CD4-positive, alpha-beta T cell treated with Interleukin-6 for 4 hours (primary cell): ENCODE measurements around the gene CDKN2AIP.
A peak's percentile ranks its signal among the peaks of the same experiment; 100 is the strongest.
"Not testable (repeated sequence)": the region's sequence is repeated elsewhere in the genome, so short reads cannot be mapped to it uniquely, and the experiment has no call there.

ENCODE experiments used
- DNase-seq: peaks from one replicate; pipeline ENCODE4 v3.0.0-alpha.2; 2020; ENCODE audit warnings: mixed read lengths

The CDKN2AIP gene

GRCh38 chr4:183413234-183414200 is 30.9 kb upstream of the CDKN2AIP start:
- no peak for DNase-seq

GRCh38 chr4:183416879-183417755 is 27.3 kb upstream of the CDKN2AIP start:
- no peak for DNase-seq

GRCh38 chr4:183422962-183423631 is 21.3 kb upstream of the CDKN2AIP start:
- no peak for DNase-seq

- DNase-seq = no peak
Measured at GRCh38 chr4:183424109-183424744, 20.2 kb upstream of the CDKN2AIP start.

- no peak for DNase-seq
Measured at GRCh38 chr4:183426507-183426906, 17.9 kb upstream of the CDKN2AIP start.

- no peak for DNase-seq
Measured at GRCh38 chr4:183429489-183429888, 14.9 kb upstream of the CDKN2AIP start.

- peak; percentile 62 for DNase-seq
Measured at GRCh38 chr4:183430317-183430993, 14.0 kb upstream of the CDKN2AIP start.

GRCh38 chr4:183430994-183431347 is 13.5 kb upstream of the CDKN2AIP start:
- no peak for DNase-seq

GRCh38 chr4:183431614-183432013 is 12.8 kb upstream of the CDKN2AIP start:
- no peak for DNase-seq

GRCh38 chr4:183433183-183433582 is 11.3 kb upstream of the CDKN2AIP start:
- not testable (repeated sequence) for DNase-seq

GRCh38 chr4:183434264-183434663 is 10.2 kb upstream of the CDKN2AIP start:
- no peak for DNase-seq

- no peak for DNase-seq
Measured at GRCh38 chr4:183434666-183435190, 9.7 kb upstream of the CDKN2AIP start.

GRCh38 chr4:183435803-183436202 is 8.6 kb upstream of the CDKN2AIP start:
- no peak for DNase-seq

GRCh38 chr4:183436417-183436816 is 8.0 kb upstream of the CDKN2AIP start:
- DNase-seq = no peak

GRCh38 chr4:183437452-183437851 is 7.0 kb upstream of the CDKN2AIP start:
- DNase-seq = no peak

- no peak for DNase-seq
Measured at GRCh38 chr4:183438458-183439113, 5.8 kb upstream of the CDKN2AIP start.

- no peak for DNase-seq
Measured at GRCh38 chr4:183441276-183441675, 3.2 kb upstream of the CDKN2AIP start.

GRCh38 chr4:183443655-183444213 is 702 bp upstream of the CDKN2AIP start:
- peak; percentile 50 for DNase-seq

- no peak for DNase-seq
Measured at GRCh38 chr4:183445097-183445428, 627 bp downstream of the CDKN2AIP start.

- DNase-seq = no peak
Measured at GRCh38 chr4:183447646-183448045, 3.2 kb downstream of the CDKN2AIP start.

- DNase-seq = no peak
Measured at GRCh38 chr4:183448436-183448835, 4.0 kb downstream of the CDKN2AIP start.
